HG03159 (cell line): ENCODE data around the gene LGR6.

ENCODE experiments used
- ATAC-seq: cut with Tn5 transposase; IDR thresholded peaks from one replicate; pipeline ENCODE4 v1.9.1; 2021; ENCODE audit warnings: mild to moderate bottlenecking, moderate library complexity; ENCODE audit not compliant: unreplicated experiment

LGR6 gene

GRCh38 chr1:202281316-202282024 lies 87.9 kb downstream of the LGR6 start:
- ATAC-seq, result no peak

- ATAC-seq, result no peak
Measured at GRCh38 chr1:202282025-202282371, 88.4 kb downstream of the LGR6 start.

- ATAC-seq, result no peak
Measured at GRCh38 chr1:202282596-202283283, 89.1 kb downstream of the LGR6 start.

GRCh38 chr1:202283379-202283844 lies 89.8 kb downstream of the LGR6 start:
- no peak for ATAC-seq

- no peak for ATAC-seq
Measured at GRCh38 chr1:202283991-202284390, 90.4 kb downstream of the LGR6 start.

- ATAC-seq, result no peak
Measured at GRCh38 chr1:202285908-202286307, 92.3 kb downstream of the LGR6 start.

- no peak for ATAC-seq
Measured at GRCh38 chr1:202286622-202287097, 93.1 kb downstream of the LGR6 start.

GRCh38 chr1:202287196-202287595 lies 93.6 kb downstream of the LGR6 start:
- no peak for ATAC-seq

GRCh38 chr1:202288177-202288576 lies 94.6 kb downstream of the LGR6 start:
- ATAC-seq, result no peak

- no peak for ATAC-seq
Measured at GRCh38 chr1:202289009-202289408, 95.4 kb downstream of the LGR6 start.

- ATAC-seq, result no peak
Measured at GRCh38 chr1:202291001-202291400, 97.4 kb downstream of the LGR6 start.

- no peak for ATAC-seq
Measured at GRCh38 chr1:202291961-202292712, 98.5 kb downstream of the LGR6 start.

- no peak for ATAC-seq
Measured at GRCh38 chr1:202292773-202293172, 99.2 kb downstream of the LGR6 start.

- ATAC-seq, result no peak
Measured at GRCh38 chr1:202293569-202293968, 100.0 kb downstream of the LGR6 start.

- ATAC-seq, result no peak
Measured at GRCh38 chr1:202302166-202302565, 108.6 kb downstream of the LGR6 start.

- ATAC-seq, result no peak
Measured at GRCh38 chr1:202304375-202304774, 110.8 kb downstream of the LGR6 start.

- ATAC-seq, result no peak
Measured at GRCh38 chr1:202305168-202305567, 111.6 kb downstream of the LGR6 start.

GRCh38 chr1:202306535-202307345 lies 113.1 kb downstream of the LGR6 start:
- ATAC-seq, result no peak

GRCh38 chr1:202310071-202310725 lies 116.6 kb downstream of the LGR6 start:
- no peak for ATAC-seq

GRCh38 chr1:202310746-202311145 lies 117.1 kb downstream of the LGR6 start:
- no peak for ATAC-seq
